ENCODE results near the gene ST3GAL3.

ST3GAL3 gene

DNA sequence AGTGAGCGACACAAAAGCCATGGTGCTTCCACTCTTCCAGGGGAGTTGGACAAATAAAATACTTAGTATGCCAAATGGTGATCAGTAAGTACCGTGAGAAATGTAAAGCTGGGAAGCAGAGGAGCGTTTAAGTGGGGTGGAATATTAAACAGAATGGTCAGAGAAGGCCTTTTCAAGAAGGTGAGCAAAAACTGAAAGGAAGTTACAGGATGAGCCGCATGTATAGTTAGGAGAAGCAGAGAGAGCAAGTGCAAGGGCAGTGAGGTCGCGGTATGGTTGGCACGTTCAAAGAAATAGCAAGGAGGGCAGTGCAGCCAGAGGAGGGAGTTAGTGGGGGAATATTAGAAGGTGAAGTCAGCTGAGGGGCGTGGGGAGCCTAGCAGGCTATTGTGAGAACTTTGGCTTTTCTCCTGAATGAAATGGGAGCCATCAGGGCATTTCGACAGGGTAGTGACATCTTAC lies 266.7 kb downstream of the ST3GAL3 start:
- no peak for DNase-seq

- peak; percentile 97 for DNase-seq
Observed at GRCh38 chr1:43974443-43975248, 267.3 kb downstream of the ST3GAL3 start, which contains the start of gene ATP6V0B. Gene ATP6V0B, plus strand, starts transcription at chr1:43974960. Its CDS starts 81 bp downstream, at chr1:43975041.

DNA sequence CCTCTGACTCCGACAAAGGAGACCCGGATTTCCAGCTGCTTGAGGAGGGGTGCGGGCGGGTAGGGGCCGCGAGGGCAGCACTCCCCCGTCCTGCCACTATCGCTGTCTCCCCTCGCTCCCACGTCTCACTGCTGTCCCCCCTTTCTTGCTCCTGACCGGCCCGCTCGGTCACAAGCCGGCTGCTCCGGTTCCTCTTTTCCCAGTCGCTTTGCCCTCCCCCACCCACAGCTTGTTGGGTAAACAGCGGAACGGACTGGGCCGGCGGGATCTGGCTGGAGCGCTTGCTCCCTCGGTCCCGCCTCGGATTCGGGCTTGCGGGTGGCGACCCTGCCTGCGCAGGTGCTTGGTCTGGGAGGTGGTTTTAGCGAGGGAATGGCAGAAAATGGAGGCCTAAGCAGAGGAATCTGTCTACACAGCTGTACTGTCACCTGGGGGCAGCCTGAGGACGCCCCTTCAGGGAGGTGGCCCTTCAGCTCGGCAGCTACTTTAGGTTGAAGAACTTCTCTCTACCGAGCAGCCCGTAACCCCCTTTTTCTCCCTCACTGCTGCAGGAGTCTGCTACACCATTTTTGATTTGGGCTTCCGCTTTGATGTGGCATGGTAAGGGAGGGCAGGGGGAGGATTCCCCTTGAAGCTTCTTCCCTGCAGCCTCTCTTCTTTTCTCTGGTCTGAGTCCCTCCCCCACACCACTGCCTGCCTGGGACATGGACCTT lies 268.1 kb downstream of the ST3GAL3 start:
- peak in 1 of 2 experiments; percentile 48 for DNase-seq

DNA sequence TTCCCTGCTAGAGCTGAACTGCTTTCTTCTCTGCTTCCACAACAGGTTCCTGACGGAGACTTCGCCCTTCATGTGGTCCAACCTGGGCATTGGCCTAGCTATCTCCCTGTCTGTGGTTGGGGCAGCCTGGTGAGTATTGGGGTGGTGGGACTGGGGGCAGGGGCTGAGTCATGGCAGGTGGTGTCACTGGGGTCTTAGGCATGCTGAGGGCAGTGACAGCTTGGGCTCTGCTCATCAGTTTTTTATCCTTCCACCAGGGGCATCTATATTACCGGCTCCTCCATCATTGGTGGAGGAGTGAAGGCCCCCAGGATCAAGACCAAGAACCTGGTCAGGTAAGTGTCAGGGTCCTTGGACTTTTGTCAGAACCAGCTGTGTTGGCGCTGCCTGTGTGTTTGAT lies 268.7 kb downstream of the ST3GAL3 start:
- DNase-seq = no peak

DNA sequence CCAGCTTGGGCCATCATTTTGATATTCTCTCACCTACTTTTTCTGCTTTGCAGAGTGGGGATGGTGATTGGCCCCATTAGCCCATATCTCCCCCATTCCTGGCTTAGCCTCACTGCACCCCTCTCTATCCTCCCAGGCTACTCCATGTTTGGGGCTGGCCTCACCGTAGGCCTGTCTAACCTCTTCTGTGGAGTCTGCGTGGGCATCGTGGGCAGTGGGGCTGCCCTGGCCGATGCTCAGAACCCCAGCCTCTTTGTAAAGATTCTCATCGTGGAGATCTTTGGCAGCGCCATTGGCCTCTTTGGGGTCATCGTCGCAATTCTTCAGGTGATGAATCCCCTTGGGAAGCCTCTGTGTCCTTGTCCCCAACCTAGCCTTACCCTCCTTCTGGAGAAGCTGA lies 269.6 kb downstream of the ST3GAL3 start:
- no peak for DNase-seq

GRCh38 chr1:43977376-43978263 lies 270.3 kb downstream of the ST3GAL3 start:
- no peak for DNase-seq

DNA sequence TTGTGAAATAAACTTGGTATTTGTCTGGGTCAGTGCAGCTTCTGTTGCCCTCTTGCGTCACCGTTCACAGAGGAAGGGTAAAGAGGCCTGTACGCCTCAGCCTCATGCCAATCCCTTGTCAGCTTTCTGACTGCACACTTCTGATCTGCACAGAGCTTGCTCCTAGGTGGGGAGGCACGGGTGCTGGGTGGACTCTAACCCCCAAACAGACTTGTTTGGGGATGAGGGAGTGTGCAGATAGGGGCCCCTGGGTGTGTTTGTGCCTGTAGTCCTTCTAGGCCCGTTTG lies 270.9 kb downstream of the ST3GAL3 start:
- no peak for DNase-seq

DNA sequence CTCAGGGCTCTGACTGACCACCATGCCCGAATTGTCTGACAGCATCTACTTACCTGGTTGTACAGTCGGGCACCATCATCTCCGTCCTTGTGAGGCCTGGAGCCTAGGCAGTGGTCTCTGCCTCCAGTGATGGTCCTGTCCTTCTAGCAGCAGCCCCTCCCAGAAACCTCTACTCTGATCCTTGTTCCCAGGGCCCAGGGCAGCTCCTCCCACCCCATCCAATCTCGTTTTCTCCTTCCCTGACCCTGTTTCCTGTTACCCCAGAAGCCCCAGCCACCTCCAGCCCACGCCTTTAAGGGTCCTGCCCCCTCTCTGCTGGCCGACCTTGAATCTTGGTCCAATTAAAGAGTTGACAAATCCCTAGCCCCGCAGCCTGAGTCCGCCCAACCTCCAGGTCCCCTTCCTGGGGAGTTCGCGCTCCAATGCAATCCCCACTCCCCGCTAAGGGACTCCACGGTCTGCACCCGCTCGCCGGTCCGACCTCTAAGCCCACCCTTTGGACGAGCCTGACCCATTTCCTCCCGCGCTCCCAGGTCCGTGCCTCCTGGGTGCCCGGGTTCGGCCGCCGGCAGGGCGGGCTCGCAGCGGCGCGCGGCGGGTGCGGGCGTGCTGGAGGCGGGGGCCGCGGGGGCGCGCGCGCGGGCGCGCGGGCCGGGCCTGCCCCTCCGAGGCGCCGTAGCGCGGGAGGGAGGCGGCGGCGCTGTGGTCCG lies 271.4 kb downstream of the ST3GAL3 start, which contains the start of gene B4GALT2:
Gene B4GALT2, plus strand, starts transcription at position 660 of the 710 bp plus-strand sequence. CDS start 1,951 bp downstream, outside the sequence.
- DNase-seq = peak; percentile 59 to 70

- peak in 1 of 2 experiments; percentile 28 for DNase-seq
Observed at GRCh38 chr1:43979261-43979527, 271.9 kb downstream of the ST3GAL3 start.

DNA sequence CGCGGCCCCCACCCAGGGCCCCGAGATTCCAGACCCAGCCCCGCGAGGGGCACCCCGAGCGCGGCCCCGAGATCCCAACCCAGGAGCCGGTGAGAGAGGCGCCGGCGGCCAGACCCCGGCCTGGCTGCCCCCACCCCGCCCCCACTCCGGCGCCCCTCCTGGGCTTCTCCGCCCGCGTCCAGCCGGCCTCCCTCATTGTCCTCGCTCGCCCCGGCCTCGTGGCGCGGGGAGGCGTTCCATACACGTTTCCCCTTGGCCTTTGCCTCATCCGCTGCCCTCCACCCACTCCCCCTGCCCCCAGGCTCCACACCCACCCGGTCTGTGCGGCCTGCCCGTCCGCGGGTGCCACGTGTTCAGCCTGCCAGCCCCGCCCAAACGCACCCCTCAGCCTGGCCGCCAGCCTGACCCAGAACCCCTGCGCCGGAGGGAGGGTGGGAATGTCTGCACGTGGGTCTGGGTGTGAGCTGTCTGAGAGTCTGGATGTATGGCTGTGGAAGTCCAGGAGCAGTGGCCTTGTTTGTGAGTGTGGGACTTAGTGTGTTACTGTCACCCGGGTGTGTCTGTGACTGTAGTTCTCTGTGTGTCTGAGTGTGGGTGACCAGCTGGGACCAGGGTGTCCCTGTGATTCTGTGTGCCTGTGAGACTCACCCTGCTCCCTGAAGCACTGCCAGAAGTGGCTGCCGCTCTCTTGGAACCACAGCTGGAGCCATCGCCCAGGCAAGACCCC lies 272.4 kb downstream of the ST3GAL3 start:
- DNase-seq = peak; percentile 65 to 70

GRCh38 chr1:43980255-43981134 lies 273.2 kb downstream of the ST3GAL3 start:
- DNase-seq = no peak
